ENCODE results near the gene NOP10. TPM values are rescaled to one million over a fixed set of nuclear protein-coding genes. Genes with fewer than 3 reads are reported as not detected.

NOP10 gene
- polyA plus RNA-seq, 2 of the 4 experiments (the other 2 are of a cell fraction): 451 to 502 TPM

GRCh38 chr15:34324933-34325332, 18.0 kb downstream of the NOP10 start:
- ATAC-seq (no peak), FAIRE-seq (no peak), DNase-seq (ENCODE audit: low read depth in 1 of 2, low spot score in 1 of 2) (no peak)
- WGBS (ENCODE audit: missing lambda C conversion rate): 74% methylated on average over 1 of the region's 1 CpG
- Histone ChIP-seq H3K4me1 (no peaks in the 10 kb centered on the region), H3K27ac (no peak overlapping the region), H3K4me2 (no peak overlapping the region), H3K9me3 (no peaks in the 10 kb centered on the region), H3K4me3 (no peak overlapping the region)
- POLR2A ChIA-PET: no interaction called here
- CTCF ChIA-PET: interaction anchor here (1.1 to 1.4 kb wide), 3 partner anchors 14 to 69 kb away, joined by 3 to 4 read pairs (median 3); partner anchors contain the start of genes NOP10 and NUTM1
- TF ChIP-seq GATA3 (IDR thresholded peaks at IDR 0.05; ENCODE audit: borderline replicate concordance) (no peak), RARB (CRISPR knock-in tag; IDR thresholded peaks at IDR 0.05) (no peak), POLR2A (IDR thresholded peaks at IDR 0.05; ENCODE audit: low read length) (no peak), EHF (CRISPR knock-in tag; IDR thresholded peaks at IDR 0.05) (no peak), JUN (IDR thresholded peaks at IDR 0.05) (no peak), RFX5 (IDR thresholded peaks at IDR 0.05) (no peak), ZFP36 (IDR thresholded peaks at IDR 0.05; ENCODE audit: borderline replicate concordance, partially characterized antibody) (no peak), HMGXB4 (CRISPR knock-in tag; IDR thresholded peaks at IDR 0.05; ENCODE audit: borderline replicate concordance) (no peak), EHMT2 (IDR thresholded peaks at IDR 0.05; ENCODE audit: low read depth) (no peak), FOSL2 (IDR thresholded peaks at IDR 0.05) (no peak), FOSL2 (CRISPR knock-in tag; IDR thresholded peaks at IDR 0.05) (no peak), MAZ (IDR thresholded peaks at IDR 0.05; ENCODE audit: borderline replicate concordance, low read depth, low read length) (no peak)

DNA sequence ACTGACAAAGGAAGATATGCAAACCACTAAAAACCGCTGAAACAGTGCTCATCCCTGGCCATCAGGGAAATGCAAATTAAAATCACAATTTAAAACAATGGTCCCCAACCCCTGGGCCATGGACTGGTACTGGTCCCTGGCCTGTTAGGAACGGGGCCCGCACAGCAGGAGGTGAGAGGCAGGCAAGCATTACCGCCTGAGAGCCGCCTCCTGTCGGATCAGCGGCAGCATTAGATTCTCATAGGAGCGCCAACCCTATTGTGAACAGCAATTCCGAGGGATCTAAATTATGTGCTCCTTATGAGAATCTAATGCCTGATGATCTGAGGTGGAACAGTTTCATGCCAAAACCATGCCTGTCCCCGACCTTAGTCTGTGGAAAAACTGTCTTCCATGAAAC, 19.7 kb downstream of the NOP10 start:
- 87% methylated on average over 10 of the region's 10 CpGs for WGBS (ENCODE audit: missing lambda C conversion rate)
- FAIRE-seq: no peak
- ChIA-PET CTCF (no interaction called here), POLR2A (no interaction called here)
- Histone ChIP-seq H3K4me1 (peaks cover 3% of the 10 kb centered on the region; the same call in 1 of the 3 replicates), H3K27ac (no peak overlapping the region), H3K4me2 (no peak overlapping the region), H3K4me3 (no peak overlapping the region), H3K9me3 (no peaks in the 10 kb centered on the region)
- DNase-seq (ENCODE audit: low read depth in 1 of 2, low spot score in 1 of 2): no peak
- TF ChIP-seq CBX2 (IDR thresholded peaks at IDR 0.05; ENCODE audit: borderline replicate concordance, low read depth) (no peak), CEBPB (IDR thresholded peaks at IDR 0.05) (no peak), ZFP36 (IDR thresholded peaks at IDR 0.05; ENCODE audit: borderline replicate concordance, partially characterized antibody) (no peak), SREBF2 (IDR thresholded peaks at IDR 0.05) (no peak), ZSCAN20 (CRISPR knock-in tag; IDR thresholded peaks at IDR 0.05) (no peak), PBX3 (IDR thresholded peaks at IDR 0.05) (no peak), JUN (IDR thresholded peaks at IDR 0.05) (no peak), HMGXB4 (CRISPR knock-in tag; IDR thresholded peaks at IDR 0.05; ENCODE audit: borderline replicate concordance) (no peak), RARB (CRISPR knock-in tag; IDR thresholded peaks at IDR 0.05) (no peak), FOXS1 (CRISPR knock-in tag; IDR thresholded peaks at IDR 0.05) (no peak)
- TF ChIP-seq, protein P1, sequence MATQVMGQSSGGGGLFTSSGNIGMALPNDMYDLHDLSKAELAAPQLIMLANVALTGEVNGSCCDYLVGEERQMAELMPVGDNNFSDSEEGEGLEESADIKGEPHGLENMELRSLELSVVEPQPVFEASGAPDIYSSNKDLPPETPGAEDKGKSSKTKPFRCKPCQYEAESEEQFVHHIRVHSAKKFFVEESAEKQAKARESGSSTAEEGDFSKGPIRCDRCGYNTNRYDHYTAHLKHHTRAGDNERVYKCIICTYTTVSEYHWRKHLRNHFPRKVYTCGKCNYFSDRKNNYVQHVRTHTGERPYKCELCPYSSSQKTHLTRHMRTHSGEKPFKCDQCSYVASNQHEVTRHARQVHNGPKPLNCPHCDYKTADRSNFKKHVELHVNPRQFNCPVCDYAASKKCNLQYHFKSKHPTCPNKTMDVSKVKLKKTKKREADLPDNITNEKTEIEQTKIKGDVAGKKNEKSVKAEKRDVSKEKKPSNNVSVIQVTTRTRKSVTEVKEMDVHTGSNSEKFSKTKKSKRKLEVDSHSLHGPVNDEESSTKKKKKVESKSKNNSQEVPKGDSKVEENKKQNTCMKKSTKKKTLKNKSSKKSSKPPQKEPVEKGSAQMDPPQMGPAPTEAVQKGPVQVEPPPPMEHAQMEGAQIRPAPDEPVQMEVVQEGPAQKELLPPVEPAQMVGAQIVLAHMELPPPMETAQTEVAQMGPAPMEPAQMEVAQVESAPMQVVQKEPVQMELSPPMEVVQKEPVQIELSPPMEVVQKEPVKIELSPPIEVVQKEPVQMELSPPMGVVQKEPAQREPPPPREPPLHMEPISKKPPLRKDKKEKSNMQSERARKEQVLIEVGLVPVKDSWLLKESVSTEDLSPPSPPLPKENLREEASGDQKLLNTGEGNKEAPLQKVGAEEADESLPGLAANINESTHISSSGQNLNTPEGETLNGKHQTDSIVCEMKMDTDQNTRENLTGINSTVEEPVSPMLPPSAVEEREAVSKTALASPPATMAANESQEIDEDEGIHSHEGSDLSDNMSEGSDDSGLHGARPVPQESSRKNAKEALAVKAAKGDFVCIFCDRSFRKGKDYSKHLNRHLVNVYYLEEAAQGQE (IDR thresholded peaks at IDR 0.05): no peak
- no peak for ATAC-seq

Measured in A549 (cell line).